Measurements from ENCODE around the gene PRKCZ. TPM values are rescaled to one million over a fixed set of nuclear protein-coding genes. Genes with fewer than 3 reads are reported as not detected.

The PRKCZ gene
- polyA plus RNA-seq, 10 donors: 3.7 to 9.1 (median 6.5) TPM

DNA sequence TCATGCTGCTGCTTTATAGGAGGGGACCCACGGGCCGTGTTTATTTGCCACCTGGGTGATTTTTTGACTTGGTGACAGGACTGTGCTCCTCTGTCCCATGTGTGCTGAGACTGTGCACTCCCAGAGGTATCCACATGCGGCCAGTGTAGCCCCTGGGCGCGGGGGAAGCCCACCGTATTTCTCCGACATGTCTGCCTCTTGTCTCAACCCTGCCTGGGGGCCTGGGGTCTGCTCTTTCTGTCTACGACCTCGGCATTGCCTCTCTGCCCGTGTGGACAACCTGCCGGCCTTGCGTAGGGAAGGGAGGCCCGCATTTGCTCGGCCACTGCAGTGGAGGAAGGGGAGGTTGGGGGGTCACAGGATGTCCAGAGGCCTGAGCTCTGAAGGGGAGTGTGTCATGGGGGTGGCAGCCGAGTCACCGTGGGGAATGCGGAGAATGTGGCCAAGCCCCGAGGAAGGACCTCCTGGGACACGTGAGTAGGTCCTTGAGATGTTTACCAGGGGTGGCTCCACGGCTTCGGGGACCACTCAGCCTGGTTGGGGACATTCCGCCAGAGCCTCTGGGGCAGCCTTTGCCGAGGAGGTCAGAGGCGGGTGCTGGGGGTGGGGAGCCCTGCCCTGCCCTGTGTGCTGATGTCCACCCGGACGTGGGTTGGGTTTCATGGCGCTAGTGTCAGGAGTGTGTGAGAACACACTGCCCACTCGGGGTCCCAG, 11.0 kb downstream of the PRKCZ start:
- no peak for DNase-seq

DNA sequence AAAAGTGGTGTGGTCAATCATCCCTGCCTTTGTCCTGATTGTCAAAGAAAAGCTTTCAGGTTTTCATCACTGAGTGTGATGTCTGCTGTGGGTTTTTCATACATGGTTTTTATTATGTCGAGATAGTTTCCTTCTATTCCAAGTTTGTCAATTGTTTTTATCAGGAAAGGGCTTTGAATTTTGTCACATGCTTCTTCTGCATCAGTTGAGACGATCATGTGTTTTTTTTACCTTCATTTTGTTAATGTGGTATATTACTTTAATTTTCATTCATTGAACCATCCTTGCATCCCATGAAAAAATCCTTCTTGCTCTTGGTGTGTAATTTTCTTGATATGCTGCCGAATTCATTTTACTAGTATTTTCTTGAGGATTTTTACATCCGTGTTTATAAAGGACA, 15.5 kb downstream of the PRKCZ start:
- no peak for DNase-seq

DNA sequence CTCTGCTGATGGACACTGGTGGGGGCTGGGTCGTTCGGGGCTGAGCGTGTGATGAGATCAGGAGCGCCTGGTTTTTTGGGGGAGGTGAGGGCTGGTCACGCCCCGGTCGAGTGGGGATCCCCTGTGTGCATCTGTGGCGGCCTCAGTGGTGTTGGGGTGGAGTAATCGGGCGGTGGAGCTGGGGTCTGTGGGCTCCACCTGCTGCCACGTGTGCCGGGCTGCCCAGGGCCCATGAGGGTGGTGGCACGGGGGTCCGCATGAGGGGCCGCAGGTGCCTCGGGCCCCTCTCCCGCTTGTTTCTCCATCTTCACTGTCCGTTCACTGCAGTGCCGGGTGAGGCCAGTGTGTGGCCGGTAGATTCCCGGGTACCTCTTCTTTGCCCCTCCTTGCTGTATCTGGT, 17.2 kb downstream of the PRKCZ start:
- no peak for DNase-seq

DNA sequence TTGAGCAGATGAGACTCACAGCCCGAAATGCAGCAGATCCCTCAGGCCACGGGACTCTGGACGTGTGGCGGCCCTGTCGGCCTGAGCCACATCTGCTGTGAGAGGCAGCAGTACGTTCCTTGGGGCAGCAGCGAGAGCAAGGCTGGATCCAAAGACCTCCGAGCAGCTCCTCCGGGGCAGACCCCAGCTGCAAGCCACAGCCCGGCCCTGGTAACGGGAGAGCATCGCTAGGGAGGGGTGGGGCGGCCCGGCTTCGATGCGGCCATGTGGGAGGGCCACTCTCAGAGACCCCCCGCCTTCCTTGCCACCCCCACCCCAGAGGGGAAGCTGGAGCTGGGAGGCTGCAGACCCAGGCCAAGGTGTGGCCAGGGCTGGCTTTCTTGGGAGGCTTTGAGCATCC, 17.8 kb downstream of the PRKCZ start:
- no peak for DNase-seq

DNA sequence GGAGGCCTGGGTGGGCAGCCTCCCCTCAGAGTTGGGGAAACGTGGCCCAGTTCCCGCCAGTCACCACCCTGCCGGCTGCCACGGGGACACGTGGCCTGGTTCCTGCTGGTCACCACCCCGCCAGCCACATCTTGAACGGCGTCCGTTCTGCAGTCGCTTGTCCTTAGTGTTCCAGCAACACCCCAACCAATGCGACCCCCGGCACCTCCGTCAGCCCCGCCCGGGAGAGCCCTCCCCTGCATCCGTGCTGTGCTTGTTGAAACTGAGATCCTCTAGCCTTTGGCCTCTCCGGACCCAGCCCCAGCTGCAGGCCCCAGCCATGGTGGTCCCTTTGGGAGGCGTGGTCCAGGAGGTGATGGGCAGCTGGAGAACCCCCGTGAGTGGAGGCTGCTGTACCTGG, 18.7 kb downstream of the PRKCZ start:
- no peak for DNase-seq

DNA sequence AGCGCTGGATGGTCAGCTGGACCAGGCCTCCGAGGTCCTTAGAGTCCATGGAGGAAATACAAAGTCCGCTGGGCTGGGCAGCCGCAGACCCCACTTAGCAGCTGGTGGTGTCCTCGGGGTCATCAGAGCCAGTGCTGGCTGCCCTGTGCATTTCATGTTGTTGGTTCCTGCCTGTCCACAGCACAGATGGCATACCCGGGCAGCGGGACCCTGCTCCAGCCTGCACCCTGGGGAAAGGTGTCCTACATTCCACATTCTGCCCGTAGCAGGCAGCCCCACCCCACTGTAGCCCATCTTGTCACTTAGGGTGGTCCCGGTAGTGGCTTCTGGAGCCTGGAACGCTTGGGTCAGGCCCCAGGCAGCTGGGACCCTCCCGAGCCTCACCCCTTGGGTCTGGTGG, 19.8 kb downstream of the PRKCZ start:
- DNase-seq: no peak

DNA sequence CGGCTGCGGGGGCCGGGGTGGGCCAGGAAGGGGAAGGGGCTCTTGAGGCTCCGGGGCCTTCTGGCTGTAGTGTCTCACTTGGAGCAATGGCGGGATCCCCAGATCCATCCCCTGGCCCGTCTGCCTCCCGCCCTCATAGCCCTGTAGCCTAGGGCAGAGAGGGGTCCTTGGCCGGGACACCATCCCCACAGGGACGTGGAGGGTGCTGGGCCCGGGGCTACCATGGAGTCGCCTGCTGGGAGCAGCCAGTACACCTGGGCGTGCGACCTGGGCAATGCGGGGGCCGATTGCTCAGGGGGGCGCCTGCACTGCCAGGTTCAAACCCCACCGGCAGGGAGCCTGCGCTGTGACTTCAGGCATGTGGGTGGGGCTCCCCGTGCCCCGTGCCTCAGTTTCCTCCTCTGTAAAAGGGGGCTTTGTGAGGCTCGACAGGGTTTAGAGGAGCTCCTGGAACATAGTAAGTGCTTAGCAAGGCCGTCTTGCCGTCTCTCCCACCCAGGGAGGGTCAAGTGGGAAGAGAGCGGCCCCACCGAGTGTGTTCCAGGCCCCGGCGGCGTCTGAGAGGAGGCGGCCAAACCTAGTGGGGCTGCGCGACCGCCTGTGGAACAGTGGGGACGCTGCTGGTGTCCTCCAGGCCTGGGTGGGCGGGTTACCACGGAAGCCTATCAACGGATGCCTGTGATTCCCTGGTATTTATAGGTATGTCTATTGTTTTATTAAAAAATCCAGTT, 20.8 kb downstream of the PRKCZ start:
- DNase-seq: no peak

DNA sequence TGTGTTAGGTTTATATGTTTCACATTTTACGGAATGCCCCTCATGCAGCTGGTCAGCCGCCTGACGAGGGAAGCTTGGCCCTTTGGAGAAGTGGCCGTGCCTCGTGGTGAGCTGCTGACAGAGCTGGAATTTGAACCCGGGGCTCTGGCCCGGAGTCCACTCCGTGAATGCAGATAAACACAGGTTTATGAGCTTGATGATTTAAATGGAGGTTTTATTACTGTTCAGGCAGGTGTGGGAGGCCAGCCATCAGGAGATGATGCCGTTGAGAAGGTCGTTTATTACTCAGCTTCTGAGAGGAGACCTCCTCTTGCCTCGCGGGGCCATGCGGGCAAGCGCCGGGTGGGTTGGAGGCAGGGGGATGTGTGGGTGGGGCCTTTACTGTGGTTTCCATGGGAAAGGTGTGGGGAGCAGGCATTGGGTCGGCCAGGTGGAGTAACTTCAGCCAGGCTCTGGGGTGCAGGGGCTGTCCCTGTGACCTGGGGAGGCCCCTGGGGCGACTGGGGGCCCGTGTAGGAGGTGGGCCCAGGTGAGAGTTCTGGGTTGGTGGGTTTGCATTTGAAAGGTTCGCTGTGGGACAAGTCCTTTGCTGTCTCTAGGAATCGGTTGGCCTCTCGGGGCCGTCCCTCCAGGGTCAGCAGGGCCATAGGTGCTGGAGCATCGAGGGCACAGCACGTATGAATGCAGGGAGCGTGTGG, 22.0 kb downstream of the PRKCZ start:
- DNase-seq: peak in 1 of 3 donors; percentile 49

DNA sequence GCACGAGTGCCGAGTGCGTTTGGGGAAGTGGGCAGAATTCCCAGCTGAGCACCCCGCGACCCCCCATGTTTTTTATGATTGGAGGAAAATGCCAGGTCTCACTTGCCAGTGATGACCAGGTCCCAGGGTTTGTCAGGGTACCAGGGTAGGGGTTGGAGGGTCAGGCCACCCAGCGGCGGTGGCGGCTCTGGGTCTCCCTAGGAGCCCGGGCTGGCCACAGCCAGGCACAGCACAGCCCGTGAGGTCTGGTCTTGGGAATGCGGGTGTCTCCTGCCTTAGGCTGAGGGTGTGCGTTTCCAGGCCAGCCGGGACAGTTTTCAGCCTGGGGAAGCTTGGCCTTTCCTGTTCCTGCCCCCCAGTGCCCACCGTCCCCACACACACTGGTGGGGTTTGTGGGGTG, 22.7 kb downstream of the PRKCZ start:
- DNase-seq: no peak

DNA sequence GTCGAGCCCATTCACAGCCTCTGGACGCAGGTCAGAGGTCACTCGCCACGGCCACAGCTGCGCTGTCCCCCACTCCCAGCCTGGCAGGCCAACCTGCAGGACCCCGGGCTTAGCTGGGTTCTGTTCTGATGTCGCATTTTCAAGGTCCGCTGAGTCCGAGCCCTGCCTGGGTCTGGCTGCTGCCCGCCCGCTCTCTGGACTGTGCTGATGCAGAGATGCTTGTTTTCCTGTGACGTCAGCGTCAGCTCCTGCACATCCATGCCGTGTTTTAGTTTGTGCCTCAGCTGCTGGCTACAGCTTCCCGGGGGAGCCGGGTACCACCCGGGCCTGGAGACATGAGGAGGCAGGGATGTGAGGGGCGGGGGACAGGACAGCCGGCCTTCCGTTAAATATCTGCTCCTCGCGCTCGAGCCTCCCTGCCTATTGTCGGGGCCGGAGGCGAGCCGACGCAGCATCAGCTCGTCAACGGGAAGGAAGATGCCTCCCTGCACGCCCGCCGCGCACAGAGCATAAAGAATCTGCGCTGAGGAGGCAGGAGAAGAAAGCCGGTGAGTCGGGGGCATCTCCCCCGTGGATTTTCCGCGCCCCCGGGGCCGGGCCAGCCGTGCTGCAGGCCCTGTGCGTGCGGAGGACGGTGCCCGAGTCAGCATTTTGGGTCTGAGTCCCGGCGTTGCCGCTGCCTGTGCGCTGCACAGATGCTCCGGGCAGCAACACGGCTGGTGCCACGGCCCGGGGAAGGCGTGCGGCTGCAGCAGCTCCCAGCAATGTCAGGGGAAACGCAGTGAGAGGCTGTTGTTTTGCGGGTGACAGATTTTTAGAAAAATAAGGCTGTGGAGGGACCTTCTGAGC, 23.4 kb downstream of the PRKCZ start:
- peak; percentile 25 to 86 (median 57) for DNase-seq

DNA sequence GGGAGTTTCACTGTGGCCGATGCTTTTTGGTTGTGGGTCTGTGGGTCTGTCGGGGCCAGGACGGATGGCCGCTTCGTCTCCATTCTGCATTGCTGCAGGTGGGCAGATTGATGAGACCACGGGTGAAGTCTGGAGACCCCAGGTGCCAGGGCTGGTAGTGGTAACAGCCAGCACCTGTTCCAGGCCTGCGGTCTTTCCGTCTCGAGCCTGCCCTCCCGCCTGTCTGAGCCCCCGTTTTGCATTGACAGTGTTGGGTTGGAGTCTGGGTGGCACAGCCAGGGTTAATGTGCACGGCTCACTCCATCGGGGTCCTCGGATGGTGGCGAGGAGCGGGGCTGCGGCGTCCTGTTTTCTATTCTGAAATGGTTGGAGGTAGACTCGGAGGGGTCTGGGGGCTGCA, 24.2 kb downstream of the PRKCZ start:
- DNase-seq: no peak

DNA sequence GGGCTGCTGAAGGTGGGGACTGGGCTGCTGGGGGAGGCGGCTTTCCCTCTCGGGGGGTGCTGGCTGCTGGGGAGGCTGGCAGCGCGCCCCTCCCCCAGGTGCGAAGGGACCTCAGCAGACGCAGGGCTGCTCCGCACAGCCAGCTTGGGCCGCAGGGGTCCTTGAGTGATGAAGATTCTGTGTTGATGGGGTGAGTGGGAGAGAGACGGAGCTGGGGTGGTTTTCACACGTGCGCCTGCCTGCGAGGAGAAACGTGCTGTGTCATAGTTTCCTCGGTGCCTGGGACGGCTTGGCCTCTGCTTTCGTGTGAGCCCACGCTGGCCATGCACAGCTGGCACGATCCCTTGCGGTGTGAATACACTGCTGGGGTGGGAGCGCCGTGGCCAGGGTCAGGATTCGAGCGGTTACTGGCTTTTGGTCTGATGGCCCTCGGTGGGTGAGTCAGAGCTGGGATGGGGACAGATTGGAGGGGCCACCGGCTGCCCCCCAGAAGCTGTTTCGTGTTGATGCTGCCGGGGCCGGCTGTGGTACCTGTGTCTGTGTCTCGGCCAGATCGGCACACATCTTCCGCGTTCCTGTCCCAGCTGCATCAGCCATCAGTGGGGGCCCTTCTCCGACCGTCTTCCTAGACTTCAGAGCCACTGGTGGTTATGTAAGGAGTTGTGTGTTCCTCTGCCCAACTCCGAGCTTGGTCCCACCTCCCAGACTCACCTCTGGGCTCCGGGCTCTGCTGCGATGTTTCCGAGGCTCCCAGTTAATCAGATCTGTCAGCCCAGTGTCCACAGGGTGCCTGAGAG, 24.9 kb downstream of the PRKCZ start:
- DNase-seq: no peak

DNA sequence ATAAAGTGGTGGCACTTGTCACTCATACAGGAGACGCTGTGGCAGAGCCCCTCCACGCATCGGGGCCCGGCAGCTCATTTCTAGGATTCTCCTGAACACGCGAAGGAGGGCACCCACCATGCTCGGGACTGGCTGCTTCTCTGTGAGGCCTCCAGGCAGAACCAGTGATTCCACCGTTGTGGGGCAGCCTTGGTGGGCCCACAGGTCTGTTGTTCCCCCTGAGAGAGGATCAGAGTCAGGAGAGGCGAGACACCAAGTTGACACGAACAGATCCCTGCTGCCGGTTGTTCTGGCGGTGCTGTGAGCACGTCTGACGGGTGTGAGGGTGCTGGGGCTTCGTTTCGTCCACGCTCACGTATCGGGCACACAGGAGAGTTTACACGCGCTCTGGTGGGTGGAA, 26.6 kb downstream of the PRKCZ start:
- no peak for DNase-seq

DNA sequence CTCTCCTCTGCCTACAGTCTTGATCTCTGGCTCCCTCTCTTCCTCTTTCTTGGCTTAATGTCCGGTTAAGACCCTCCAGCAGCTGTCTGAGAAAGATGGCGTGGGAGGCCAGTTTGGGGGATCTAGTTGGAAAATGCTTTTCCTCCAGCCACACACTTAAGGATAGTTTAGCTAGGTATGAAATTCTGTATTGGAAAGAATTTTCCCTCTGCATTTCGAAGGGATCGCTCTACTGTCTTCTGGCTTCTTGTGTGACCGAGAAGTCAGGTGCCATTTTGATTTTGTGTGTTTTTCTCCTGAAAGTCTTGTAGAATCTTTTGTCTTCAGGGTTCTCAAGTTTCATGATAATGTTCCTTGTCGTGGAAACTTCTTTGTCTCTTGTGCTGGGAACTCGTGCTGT, 28.0 kb downstream of the PRKCZ start:
- DNase-seq: no peak

DNA sequence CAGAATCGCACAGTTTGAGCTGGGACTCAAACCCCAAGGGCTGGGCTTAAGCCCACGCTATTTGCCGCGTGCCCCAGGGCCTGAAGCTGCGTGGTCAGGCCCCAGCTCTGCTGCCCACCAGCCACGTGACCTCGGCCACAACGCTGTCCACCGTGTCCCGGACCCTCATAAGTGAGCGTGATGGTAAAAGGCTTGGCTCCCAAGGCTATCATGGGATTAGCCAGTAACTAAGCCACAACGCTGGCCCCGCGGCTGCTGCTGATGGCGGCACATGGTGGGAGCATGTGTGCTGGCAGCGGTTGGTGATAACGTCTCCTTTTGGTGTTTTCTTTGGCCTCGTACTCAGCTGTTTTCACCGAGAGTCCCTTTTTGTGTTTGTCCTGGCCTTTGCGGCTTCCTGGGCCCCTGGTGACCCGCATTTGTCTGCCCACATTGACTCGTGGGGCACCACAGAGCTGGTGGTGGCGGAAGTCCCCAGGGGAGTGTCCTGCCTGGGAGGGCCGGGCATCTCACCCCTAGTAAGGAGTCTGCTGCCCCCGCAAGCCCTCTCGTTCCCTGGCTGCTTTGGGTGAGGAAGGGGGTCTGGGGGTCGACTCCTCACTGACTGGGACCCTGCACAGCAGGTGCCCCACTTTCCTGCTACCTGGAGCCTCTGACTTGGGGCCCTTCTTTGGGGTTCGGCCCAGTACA, 29.3 kb downstream of the PRKCZ start:
- no peak for DNase-seq

DNA sequence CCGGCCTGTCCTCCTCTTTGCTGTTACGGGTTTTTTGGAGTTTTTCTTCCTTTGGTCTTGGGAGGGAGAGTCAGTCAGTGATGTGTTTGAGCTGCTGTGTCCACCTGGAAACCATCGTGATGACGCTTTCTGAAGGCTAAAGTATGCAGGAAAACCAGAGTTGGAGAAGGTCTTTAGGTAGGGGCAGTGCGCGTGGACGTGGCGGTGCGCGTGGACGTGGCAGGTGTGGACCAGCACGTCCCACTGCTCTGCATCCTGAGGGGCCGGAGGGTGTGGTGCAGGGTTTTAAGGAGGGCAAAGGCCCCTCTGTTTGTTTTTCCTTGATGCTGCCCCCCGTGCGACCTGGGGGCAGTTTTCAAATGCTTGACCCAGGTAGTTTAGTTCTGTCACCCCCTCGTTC, 29.9 kb downstream of the PRKCZ start:
- no peak for DNase-seq

DNA sequence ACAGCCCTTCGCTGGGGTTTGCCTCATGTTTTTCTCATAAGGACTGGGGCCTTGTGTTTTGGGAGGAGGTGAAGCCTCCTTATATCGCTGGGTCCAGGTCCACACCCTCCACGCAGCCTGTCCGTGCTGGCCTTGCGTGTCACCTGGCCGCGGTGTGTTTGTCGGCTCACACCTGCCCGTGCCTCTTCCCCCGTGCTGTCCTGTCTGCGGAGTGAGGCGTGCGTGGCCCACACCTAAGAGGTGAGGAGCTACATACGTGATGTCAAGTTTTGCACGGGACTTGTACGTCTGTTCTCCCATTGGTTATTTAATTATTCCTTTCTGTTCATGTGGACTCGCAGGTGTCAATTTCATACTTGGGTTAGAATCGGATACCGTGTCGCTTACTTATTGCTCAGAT, 30.7 kb downstream of the PRKCZ start:
- no peak for DNase-seq

DNA sequence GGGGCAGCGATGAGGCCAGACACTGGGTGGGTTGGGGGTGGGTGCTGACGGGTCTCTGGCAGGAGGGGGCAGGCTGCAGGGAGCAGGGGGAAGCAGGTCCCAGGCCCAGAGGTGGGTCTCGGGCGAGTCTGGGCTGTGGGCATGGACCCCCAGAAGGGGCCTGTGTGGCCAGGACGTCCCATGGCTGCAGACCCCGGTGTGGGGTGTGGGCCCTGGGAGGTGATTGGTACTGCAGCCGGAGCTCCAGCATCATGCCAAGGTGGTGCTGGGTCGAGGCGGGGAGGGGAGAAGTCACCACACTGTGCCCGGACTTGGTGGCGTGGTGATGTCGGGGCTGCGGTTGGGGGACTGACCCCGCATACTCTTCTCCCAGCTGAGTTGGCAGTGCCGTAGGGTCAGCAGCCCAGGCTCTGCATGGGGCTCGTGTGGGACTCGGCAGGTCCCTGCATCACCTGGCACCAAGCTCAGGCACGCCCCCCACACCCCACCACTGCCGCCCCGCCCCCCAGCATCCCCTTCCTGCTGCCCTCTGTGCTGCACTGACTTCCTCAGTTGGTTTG, 31.2 kb downstream of the PRKCZ start:
- no peak for DNase-seq

DNA sequence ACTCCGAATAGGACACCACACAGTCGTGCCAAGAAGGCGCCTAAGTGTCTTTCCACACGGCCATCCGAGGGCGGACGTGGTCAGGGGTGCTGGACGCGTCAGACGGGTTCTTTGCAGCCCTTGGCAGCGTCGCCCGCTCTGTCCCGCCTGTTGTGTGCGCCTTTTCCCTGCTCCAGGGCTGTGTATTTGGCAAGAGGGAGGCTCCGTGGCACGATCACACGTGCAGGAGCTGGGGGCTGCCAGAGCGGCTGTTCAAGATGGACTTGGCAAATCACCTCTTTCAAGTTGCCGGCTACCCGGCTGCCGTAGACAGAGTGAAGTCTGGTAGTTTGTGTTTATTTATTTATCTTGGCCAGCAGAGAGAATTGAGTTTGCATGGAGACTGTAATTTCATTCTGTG, 31.9 kb downstream of the PRKCZ start:
- DNase-seq: no peak

DNA sequence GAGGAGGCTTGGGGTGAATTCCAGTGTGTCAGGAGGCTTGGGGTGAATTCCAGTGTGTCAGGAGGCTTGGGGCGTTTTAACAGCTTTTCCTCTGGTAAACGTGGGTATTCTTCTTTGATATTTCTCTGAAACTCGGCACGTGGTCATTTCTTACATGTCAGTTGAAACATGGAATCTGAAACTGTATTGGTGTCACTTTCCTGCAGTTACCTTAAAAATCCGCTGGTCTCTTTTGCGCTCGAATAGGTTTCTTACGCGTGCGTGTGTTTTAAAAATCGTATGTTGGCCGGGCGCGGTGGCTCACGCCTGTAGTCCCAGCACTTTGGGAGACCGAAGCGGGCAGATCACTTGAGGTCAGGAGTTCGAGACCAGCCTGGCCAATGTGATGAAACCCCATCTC, 33.5 kb downstream of the PRKCZ start:
- no peak for DNase-seq
